Loucy (cell line): ENCODE measurements around the gene SMPD2.

Source experiments
- CTCF ChIP-seq: fragments of 200-600 bp; sonication (generic); conservative IDR thresholded peaks from 2 replicates; pipeline ENCODE4 v1.5.1; 2014; ENCODE audit warnings: mild to moderate bottlenecking, antibody characterized with exemption, low read length
- EZH2phosphoT487 ChIP-seq: fragments of 200-600 bp; IDR thresholded peaks from 2 replicates; pipeline ENCODE4 v1.6.1; 2018; ENCODE audit warnings: antibody characterized with exemption, mild to moderate bottlenecking, moderate library complexity, borderline replicate concordance

- no peak for TF ChIP-seq CTCF
- no peak for TF ChIP-seq EZH2phosphoT487
Observed at GRCh38 chr6:109473120-109473519, 32.6 kb downstream of the SMPD2 start.
